ENCODE measurements around the gene MYLIP.

DNA sequence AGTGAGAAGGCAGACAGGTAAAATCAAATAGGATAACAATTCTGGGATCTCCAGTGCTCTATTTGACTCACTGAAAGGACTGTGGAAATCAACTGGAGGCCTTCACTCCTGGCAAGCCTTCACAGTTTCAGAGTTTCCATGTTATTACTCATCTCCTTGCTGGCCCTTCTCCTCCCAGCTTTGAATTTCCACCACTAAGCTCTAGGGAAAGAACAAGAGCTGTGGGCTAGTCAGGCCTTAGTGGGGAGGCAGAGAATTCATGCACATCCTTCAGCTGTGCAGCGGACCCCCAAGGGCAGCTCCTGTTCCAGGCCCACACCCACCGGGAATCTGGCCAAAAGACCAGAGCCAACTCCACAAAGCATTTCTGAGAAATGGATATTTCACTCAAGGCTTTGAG lies 26.0 kb downstream of the MYLIP start:
- TF ChIP-seq, protein P1, sequence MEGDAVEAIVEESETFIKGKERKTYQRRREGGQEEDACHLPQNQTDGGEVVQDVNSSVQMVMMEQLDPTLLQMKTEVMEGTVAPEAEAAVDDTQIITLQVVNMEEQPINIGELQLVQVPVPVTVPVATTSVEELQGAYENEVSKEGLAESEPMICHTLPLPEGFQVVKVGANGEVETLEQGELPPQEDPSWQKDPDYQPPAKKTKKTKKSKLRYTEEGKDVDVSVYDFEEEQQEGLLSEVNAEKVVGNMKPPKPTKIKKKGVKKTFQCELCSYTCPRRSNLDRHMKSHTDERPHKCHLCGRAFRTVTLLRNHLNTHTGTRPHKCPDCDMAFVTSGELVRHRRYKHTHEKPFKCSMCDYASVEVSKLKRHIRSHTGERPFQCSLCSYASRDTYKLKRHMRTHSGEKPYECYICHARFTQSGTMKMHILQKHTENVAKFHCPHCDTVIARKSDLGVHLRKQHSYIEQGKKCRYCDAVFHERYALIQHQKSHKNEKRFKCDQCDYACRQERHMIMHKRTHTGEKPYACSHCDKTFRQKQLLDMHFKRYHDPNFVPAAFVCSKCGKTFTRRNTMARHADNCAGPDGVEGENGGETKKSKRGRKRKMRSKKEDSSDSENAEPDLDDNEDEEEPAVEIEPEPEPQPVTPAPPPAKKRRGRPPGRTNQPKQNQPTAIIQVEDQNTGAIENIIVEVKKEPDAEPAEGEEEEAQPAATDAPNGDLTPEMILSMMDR (IDR thresholded peaks at IDR 0.05; ENCODE audit: insufficient read depth, low read length, poor library complexity, severe bottlenecking): no peak
- no peak for TF ChIP-seq EZH2phosphoT487 (conservative IDR thresholded peaks at IDR 0.05; ENCODE audit: low read length)
